ENCODE measurements around the gene CENPS.
"Not testable (repeated sequence)": the region's sequence is repeated elsewhere in the genome, so short reads cannot be mapped to it uniquely, and the experiment has no call there.

Gene CENPS

GRCh38 chr1:10430216-10431069, at the start of gene CENPS:
Gene CENPS (plus strand): TSS chr1:10430433. CDS start chr1:10430518, 85 bp downstream.
- DNase-seq, result peak; percentile 90

DNA sequence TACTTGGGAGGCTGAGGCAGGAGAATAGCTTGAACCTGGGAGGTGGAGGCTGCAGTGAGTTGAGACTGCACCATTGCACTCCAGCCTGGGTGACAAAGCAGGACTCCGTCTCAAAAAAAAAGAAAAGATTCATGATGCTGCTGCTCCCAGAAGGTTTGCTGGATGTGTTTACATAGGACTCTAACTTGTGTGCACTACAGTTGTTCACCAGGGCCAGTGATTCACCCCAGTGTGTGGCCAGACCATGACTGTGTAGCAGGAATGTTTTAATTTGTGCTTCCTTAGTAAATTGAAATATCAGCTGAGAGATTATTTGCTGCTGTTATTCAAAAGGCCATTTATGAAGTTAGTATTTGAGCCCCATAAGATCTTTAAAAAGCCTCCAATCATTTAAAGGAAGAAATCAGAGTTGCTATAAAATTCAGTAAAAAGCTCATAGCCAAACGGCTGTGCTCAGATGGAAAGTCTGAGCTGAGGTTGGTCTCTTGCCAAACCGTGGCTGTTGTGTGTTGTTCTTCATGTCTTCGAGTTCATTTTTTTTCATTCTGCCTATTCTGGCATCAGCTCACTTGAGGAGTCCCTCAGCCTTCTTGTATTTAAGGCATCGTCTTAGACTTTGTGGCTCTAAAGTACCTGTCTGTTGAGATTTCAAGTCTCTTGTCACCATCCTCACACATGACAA, 49.5 kb upstream of the CENPS start:
- DNase-seq, result peak; percentile 18

DNA sequence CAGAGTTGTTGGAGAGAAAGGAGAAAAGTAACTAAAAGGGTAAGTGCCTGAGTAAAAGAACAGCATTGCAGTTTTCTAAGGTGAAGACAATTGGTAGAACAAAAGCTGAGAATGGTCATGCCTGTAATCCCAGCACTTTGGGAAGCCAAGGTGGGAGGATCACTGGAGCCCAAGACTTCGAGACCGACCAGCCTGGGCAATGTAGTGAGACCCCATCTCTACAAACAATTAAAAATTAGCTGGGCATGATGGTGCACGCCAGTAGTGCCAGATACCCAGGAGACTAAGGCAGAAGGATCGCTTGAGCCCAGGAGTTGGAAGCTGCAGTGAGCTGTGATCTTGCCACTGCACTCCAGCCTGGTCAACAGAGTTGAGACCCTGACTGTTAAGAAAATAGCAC, 46.6 kb upstream of the CENPS start:
- DNase-seq, result no peak

- DNase-seq, result no peak
These were observed 46.0 kb upstream of the CENPS start for GRCh38 chr1:10384219-10384618.

- no peak for DNase-seq
These were observed 43.2 kb upstream of the CENPS start for GRCh38 chr1:10386761-10387676.

DNA sequence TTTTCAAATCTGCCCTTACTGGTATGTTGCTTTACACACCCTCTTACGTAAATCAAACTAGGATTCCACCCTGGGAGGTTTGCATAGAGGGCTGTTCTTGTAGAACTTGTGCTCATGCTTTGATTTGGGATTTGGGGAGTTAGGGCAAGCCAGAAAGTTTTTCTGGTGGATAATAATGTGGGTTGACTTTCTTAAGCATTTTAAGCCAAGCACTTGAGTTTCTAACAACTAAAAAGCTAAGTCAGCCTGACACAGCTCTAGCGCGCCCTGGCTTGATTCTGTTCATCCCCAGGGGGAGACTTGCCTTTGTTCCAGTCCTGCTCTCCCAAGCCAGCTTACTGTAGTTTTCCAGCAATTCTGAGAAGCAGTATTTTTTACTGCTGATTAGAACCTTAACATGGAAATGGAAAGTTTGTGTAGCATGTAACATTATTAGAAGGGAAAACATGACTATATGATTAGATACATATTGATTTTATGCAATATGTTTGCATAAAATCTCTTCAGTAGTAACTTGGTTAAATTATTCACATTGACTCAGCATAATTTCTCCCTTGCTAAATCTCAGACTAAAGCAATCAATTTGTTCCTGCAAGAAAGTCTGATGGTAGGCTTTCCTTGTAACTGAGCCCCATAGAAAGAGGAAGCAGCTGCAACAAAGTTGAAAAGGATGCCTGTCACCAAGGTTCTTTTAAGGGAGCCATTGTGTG, 42.4 kb upstream of the CENPS start:
- peak; percentile 59 for DNase-seq

GRCh38 chr1:10388387-10388715, 41.9 kb upstream of the CENPS start:
- DNase-seq, result no peak

DNA sequence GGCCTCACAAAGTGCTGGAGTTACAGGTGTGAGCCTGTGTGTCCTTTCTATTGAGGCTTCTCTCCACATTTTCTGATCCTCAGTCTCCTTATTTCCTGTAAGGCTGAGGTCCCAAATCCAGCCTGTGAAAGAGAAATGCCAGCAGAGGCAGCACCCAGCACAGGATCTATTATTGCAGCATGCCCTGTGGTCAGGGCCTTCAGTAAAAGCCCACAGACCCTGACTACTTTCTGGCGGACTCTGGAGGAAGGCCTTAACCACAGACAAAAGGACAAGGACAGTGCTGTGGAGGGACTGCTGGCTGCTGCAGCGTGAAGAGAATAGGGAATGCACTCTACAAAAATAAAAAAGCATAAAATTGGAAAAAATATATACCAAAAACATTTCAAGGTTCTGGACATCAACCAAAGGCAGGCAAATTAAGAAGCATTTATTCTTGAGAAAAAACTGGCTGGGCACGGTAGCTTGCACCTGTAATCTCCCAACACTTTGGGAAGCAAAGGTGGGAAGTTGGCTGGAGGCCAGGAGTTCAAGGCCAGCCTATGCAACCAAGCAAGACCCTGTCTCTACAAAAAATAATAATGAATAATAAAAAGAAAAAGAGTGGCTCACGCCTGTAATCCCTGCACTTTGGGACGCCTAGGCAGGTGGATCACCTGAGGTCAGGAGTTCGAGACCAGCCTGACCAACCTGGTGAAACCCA, 40.8 kb upstream of the CENPS start:
- no peak for DNase-seq

GRCh38 chr1:10396870-10397269, 33.4 kb upstream of the CENPS start:
- DNase-seq, result no peak

- no peak for DNase-seq
These were observed 31.9 kb upstream of the CENPS start for GRCh38 chr1:10398278-10398733.

- DNase-seq, result peak; percentile 98
These were observed 31.3 kb upstream of the CENPS start, which contains the start of gene PGD for GRCh38 chr1:10398734-10399443. Gene PGD (plus strand): TSS chr1:10399064. CDS start chr1:10399118, 54 bp downstream.

DNA sequence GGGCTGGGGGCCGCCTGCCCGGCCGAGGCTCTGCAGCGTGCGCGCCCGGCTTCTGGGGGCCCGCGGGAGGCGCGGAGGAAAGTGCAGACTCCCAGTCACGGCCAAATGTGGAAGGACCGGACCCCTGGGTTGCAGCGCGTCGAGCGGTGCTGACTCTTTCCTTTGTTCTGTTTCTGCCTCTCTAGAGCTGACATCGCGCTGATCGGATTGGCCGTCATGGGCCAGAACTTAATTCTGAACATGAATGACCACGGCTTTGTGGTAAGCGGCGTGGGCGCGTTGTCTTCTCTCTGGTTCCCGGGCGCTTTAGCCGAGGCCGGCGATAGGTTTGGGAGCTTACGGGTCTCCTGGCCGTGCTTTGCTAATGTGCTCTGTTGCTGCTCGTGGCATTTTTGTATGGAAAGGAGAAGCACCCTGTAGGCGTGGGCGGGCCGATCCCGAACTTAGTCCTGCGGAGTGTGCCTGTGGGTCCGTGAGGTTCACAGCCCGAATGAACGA, 30.7 kb upstream of the CENPS start:
- DNase-seq, result peak; percentile 23

GRCh38 chr1:10400013-10400412, 30.2 kb upstream of the CENPS start:
- no peak for DNase-seq

DNA sequence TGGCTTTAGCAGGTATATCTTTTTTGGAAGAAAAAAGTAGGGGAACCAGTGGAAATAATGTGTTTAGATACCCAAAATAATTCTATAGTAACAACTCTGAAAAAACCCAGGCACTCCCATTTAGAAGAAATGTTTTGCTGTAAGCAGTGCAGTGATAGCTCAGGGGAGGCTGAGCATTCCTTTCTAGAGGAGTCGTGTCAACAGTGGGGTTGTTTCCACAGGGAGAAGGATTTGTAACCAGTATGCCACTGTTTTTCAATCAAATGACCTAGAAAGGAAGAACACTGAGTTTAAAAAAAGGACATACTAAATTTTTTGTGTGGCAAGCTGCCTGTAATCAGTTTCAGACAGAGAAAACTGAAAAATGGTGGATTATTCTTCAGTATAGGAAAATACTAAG, 29.0 kb upstream of the CENPS start:
- DNase-seq, result no peak

GRCh38 chr1:10402729-10403274, 27.4 kb upstream of the CENPS start:
- no peak for DNase-seq

- no peak for DNase-seq
These were observed 23.0 kb upstream of the CENPS start for GRCh38 chr1:10407201-10407600.

GRCh38 chr1:10415211-10415930, 14.9 kb upstream of the CENPS start:
- no peak for DNase-seq

GRCh38 chr1:10415967-10416366, 14.3 kb upstream of the CENPS start:
- DNase-seq, result not testable (repeated sequence)

- DNase-seq, result not testable (repeated sequence)
These were observed 11.5 kb upstream of the CENPS start for GRCh38 chr1:10418741-10419140.

DNA sequence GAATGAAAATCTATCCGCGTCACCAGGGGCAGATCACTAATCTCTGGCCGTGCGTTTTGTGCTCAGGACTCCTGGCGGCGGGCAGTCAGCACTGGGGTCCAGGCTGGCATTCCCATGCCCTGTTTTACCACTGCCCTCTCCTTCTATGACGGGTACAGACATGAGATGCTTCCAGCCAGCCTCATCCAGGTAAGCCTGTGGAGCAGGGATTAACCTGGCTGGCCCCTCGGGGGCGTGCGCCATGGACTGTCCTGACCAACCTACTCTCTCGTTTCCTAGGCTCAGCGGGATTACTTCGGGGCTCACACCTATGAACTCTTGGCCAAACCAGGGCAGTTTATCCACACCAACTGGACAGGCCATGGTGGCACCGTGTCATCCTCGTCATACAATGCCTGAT, 10.9 kb upstream of the CENPS start:
- no peak for DNase-seq
